Activated CD8-positive, alpha-beta memory T cell treated with anti-CD3 and anti-CD28 coated beads for 24 hours (primary cell): ENCODE results near the gene PLCB1.

Source experiments
- DNase-seq: peaks from one replicate; pipeline ENCODE4 v3.0.0-alpha.2; 2020

PLCB1 gene

DNA sequence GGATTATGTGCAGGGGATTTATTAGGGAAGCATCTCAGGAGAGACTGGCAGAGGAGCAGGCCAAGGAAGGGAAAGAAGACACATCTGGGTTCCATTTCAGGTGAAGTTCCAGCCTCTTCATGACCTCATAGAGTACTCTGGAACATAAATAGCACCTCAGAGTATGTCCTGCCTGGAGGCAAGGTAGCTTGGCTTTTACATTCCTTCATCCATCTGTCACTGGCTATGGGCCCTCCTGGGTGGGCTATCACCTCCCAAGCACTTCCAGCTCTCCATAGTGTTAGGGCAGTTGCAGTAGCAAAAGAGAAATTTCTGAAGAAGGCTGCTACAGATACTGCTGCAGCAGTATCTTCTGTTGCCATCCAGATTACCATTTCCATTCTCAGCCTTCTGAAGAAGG is 116.0 kb downstream of the PLCB1 start:
- no peak for DNase-seq

DNA sequence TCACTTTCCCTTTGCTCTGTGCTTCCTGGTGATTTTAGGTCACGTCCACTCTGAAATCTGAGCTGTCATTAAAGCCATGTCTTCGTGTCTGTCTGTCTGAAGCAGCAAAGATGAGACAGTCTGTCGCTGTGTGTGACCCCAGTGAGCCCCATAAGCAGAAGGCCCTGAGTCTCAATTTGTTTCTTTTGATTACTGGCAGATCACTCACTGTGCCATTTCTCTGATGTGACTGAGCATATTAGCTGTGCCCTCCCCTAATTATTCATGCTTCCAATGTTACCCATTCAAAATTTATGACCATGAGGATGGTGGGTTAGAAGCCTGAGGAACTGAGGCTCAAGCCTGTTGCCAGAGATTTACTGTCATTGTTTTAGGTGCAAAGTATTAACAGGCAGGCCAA is 117.6 kb downstream of the PLCB1 start:
- no peak for DNase-seq

DNA sequence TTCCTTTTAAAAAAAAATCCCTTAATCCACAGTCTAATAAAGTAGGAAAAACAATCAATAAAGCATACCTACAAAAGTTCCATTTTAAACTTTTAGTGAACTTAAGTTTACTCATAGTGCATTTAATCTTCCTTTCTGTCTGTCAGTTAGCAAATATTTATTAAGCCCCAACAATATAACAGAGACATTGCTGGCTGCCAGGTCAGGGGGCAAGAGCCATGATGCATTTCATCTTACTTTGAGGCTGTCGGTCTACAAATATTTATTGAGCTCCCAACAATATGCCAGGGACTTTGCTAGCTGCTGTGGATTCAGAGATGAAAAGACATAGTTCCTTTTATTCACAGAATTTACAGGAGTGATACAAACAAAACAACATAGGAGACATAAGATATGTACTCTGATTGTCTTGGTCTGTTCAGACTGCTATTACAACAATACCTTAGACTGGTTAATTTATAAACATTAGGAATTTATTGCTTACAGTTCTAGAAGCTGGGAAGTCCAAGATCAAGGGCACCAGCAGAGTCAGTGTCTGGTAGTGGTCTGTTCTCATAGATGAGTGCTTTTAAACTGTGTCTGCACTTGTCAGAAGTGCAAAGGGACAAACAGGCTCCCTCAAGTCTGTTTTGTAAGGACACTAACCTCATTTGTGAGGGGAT is 118.6 kb downstream of the PLCB1 start:
- DNase-seq: no peak

DNA sequence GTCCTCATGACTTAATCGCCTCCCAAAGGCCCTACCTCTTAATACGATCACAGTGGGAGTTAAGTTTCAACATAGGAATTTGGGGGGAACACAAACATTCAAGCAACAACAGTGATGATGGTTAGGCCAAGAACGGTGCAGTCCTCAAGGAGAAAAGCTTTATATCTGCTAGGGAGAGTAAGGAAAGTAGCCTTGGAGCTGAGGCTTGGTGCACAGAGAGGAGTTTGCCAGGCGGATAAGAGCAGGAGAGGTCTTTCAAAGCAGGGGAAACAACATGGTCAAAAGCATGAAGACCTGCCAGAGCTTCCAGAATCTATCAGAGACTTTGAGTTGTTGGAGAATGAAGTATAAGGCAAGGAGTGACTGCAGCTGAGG is 119.1 kb downstream of the PLCB1 start:
- no peak for DNase-seq

DNA sequence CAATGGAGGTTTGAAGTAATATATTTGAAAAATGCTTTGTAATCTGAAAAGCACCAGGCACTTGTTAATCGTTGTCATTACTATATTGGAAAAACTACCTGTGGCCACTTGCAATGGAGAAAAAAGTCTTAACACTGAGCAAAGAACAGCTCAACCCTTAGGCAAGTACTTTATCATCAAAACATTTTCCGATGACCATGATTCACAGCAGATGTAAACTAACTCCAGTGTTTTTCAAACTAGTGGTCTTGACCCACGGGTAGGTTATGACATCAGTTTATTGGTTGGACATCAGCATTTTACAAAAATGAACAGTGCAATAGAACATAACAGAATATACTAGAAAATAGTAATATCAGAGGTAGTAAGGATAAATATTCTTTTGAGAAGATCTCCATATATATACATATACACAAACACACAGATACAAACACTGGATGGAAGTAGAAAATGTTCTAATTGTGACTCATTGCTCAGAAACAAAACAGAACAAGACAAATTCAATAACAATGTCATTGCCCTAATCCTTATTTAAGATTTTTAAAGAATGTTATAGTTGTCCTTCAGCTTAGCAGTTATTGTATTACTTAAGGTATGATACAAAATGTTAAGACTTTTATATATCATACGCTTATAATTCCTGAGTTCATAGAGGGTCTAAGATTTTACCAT is 123.0 kb downstream of the PLCB1 start:
- no peak for DNase-seq

DNA sequence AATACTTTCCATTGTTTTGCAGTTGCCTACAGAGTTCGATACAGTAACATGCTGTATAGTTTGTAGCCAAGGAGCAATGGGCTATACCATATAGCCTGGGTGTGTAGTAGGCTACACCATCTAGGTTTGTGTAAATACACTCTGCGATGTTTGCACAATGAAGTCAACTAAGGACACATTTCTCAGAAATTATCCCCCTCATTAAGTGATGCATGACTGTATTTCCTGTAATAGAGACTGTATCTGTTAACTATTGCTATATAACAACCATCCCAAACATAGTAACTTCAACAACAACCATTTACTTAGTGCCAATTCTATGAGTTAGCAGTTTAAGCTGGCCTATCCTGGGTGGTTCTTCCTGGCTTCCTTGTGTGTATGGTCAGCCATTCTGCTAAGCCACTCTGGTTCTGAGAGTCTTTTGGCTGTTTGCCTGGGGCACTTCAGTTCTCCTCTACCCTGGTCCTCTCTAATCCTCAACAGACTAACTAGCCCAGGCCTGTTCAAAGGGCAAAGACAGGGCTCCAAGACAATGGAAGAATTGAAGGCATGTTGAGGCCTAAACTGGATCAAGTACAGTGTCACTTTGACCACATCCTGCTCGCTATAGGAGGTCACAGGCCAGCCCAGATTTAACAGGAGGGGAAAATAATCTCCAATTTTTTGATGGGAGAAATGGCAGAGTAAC is 124.0 kb downstream of the PLCB1 start:
- no peak for DNase-seq

DNA sequence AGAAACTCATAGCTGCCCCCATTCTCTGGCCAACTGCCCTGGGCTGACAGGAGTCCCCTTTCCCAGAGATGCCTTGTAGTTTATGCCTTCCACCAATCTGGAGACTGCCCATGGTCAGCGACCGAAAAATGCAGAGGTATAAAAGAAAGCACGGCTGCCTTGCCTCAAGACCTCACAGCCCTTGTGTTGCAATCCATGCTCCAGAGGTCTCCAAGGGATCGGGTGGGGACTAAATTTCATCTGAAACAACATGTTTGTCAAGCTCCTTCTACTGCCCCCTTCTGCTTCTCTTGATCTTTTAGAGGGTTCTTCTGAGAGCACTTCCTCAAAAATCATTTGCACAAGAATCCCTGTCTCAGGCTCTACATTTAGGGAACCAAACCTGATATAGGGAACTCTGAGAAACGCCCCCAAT is 128.8 kb downstream of the PLCB1 start:
- DNase-seq: no peak

DNA sequence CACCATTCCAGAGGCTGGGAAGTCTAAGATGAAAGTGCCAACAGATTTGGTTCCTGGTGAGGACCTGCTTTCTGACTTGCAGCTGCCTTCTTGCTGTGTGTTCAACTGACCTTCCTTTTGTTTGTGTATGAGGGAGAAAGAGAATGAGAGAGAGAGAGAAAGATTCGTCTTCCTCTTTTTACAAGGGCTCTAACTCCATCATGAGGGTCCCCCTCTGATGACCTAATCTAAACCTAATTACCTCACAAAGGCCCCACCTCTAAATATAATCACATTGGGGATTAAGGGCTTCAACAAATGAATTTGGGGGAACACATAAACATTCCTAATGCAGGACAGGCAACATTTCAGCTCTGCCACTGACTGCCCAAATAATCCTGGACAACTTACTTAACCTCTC is 130.7 kb downstream of the PLCB1 start:
- DNase-seq: no peak

DNA sequence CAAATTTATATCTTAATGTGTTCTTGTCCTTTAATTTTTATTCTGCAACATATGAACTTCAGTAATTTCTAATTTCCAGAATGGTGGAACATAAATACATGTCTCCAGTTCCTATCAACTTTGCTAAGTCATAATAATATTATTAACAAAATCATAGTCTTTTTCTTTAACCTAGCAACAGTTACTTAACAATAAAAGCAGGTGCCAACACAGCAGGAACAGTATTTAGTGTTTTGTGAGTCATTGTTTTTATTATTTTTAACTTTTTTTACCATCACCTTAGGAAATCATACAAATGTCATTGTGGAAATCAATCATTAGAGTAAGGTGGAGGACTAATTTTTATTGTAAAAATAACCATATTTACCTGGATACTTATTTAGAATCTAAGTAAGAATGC is 133.5 kb downstream of the PLCB1 start:
- no peak for DNase-seq

DNA sequence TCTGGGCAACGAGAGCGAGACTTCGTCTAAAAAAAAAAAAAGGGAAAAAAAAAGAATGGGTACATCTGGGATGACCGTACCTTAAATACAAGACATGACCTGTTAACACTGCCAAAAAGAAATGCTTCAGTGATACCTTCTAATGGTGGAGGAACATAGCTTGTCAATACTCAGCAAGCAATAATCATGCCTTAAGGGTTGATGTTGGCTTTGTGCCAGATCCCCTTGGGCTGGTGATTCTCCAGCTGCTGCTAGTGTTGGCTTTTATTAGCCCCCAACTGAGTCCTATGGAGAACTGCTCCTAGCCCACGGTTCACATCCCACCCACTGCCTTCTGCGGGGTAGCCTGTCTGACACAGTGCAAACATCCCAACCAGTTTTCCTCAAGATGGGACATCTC is 134.9 kb downstream of the PLCB1 start:
- no peak for DNase-seq

DNA sequence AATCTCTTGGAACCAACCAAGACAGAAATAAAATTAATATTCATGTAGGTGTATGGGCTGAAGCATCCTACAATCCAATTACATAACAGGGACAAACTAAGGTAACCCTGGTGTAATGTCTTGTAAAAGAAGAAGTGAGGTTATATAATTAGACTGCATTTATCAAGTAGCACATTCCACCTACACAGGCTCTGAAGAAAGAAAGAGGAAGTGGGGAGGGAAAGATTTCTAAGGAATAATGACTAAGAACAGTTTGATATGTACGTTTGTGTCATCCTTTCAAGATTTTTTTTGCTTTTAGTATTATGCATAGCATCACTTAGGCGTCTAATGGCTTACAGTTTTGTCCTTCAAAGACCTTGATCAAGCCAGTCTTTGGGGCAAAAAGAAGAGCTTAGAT is 139.7 kb downstream of the PLCB1 start:
- no peak for DNase-seq

DNA sequence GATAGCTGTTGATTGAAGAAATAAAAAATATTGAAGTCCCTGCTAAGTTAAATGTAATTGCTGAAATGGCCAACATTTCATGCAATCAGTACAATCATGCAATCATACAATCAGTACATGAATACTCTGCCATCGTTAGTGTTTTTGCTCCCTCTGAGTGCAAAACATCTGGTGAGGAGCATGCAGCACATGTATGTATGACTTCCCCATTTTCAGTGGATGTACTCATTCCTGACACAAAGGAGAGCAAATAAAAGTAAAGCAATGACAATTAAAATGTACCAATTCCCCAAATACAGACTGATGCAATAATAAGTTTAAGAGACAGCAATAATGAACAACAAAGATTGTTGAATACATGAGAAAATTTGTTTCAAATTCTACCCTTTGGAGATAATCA is 140.7 kb downstream of the PLCB1 start:
- no peak for DNase-seq

DNA sequence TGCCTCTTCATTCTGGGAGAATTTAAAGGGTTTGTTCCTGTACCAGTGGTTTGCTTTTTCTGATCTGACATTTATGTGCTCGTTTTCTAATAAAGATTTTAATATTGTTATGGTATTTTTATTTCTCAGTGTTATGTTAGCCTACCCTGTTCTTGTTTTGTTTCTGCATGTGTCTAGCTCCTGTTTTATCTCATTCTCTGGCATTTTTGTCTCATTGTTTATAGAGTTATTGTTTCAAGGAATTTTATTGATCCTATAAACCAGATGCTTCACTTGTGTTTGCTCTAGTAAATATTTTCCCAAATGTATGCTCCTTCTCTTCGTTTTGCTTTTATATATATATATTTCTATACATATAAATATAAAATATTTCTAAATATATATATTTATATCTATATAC is 152.8 kb downstream of the PLCB1 start:
- no peak for DNase-seq

DNA sequence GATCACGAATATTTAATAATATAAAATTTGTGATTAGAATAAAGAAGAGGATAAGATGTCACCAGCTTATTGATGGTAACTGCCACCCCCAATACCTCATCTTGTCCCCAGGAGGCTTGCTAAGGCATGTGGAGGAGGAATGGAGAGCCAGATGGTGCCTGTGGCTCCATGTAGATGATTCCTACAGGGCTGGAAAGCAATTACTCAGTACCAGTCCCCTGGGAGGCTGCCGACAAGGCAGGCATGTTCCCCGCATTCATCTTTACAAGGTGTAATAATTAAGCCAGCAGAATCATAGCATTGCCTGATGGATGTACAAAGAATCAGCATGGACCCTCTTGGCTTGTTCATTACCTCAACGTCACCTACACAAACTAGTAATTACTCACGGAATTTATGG is 155.3 kb downstream of the PLCB1 start:
- DNase-seq: no peak

DNA sequence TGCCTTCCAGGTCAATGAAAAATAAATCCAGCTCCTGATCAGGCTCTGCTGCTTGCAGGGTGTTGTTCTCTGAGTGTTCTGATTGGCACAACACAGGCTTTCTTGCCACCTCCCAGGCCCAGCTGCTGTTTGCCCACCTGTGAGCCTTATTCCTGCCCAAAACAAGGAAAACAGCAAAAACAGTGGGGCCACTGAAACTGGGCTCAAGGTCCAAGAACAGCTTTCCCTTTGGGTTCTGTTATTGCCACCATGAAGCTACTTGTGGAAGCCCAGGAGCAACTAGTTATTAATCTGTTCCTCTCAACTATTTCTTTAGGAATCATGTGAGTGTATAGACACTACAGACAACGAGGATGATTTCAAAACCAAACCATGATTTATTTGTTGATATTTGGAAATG is 159.1 kb downstream of the PLCB1 start:
- DNase-seq: no peak

DNA sequence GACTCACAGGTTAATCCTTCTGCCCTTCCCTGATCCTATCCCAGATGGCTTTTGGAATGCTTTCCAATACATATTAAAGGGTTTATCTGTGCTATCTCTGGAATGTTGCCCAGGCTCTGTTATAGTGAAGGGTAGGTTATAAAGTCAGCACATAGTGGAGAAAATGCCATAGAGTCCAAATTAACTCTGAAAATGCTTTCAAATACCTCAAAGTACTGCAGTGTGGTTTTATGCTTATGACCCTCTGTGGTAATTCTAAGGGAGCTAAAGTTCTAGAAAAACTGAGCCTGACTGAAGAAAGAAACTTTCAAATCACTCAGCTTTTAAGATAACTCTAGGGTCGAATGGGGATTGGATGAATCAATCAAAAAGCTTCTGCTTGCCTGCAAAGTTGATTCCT is 159.8 kb downstream of the PLCB1 start:
- DNase-seq: no peak

DNA sequence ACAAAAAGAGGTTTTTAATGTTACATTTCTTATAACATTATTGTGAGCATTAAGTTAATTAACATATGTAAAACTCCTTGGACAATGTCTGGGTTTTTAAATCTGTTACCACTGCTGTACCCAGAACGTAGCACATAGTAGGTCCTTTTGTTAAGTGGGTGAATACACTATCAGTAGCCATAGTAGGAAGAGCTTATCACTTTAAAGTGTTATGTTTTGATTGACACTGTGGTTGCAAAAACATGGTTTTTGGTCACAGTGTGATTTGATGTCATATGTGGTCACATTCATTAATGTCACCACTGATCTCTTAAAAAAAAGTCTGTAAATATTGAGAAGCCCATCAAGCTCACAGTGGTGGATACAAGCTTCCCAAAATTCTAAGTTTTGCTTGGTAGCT is 160.7 kb downstream of the PLCB1 start:
- no peak for DNase-seq

DNA sequence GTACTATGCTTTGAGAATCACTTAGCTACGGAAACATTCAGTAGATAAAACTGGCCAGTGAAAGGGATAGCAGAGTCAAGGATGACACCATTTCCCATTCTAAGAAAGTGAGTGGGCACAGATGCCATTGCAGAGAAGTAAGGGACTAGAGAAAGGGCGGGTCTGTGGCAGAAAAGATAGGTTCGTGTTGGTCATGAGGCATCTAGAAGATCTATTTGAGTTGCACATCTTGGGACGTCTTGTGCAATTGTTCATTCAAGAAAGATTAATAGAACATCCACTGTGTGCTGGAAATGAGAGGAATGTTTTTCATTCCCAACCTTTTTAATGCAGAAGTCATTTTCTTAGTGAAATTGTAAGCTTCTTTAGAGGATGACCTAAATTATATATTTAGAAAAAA is 161.7 kb downstream of the PLCB1 start:
- no peak for DNase-seq

DNA sequence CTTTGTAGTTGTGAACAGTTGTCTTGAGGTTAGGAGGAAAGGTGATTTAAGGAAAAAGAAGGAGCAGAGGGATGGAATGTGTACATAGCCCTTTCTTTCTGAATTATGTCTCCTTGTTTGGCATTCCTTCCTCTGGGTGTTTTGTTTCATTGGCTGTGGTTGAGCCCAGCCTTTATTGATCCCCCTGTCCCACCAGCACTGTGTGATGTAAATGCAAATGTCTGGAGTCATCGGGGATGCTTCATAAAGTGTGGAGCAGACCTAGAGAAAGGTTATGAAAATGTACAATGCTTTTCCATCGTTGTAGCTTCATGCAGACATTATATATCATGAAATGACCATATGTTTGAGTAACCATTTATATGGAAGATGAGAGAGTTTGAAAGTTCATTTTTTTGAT is 164.5 kb downstream of the PLCB1 start:
- no peak for DNase-seq

DNA sequence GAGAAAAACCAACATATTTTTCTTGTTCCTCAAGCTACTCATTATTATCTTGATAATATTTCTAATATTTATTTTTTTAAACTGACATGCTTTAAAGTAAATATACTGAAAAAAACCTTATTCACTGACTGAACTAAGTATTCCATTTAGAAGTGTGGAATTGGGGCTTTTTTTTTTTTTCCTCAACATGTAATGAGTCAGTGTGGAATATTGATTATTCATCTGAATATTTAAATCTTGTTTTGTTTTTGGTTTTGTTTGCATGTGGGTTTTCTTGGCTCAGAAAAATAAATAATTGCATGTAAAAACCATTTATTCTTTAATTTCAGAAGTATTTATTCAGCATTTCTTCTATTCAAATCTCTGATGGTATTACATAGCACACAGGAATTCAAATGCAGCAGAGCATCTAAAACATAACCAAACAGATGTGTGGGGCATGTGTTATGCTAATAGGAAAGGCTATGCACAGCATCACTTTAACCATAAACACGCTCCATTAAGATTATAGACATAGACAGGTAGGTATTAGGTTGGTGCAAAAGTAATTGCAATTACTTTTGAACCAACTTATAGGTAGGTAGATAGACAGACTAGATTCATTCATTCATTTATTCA is 166.5 kb downstream of the PLCB1 start:
- DNase-seq: no peak

DNA sequence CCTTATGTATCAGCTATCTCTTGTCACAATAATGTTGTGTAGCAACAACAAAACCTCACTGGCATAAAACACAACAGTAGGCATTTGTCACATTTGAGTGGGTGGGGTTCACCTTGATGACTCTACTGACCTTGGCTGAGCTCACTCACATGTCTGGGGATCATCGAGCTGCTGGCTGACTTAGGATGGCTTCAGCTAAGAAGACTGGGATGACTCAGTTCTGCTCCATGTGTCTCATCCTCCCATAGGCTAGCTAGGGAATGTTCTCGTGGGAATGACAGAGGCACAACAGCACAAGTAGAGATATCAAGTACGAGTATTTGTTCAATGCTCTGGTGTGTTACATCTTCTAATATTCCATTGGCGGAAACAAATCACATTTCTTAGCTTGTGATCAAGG is 167.9 kb downstream of the PLCB1 start:
- DNase-seq: no peak

DNA sequence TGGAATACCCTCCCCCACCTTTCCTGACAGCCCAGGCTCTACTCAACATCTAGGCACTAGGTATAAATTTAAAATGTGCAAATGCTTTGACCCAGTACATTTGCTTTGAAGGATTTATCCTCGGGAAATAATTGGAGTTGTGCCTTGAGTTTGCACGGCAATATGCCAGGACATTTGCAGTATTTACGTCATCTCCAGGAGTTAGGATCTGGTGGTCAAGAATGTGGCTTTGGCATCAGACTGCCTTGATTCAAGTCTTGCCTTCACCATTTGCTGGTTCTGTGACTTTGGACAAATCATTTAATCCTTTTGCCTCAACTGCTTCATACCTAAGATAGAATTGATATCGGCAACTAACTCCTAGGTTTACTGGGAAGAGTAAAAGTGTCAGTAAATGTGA is 169.6 kb downstream of the PLCB1 start:
- DNase-seq: no peak

DNA sequence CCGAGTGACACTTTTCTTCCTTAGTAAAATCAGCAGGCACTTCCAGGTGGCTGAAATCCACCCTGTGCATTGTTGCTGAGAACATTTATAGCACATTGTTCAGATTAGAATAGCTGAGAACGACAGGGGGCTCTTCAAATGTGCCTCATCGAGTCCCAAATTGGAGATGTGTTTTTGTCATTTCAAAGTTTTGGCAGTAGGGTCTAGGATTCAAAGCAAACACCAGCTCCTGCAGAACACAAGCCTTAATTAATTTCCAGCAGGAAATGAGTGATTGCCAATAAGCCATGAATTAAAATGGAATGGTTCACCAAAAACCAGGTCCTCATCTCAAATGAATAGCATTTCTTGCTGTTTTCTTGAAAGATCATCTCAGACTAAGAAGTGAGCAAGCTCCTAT is 171.6 kb downstream of the PLCB1 start:
- DNase-seq: no peak

DNA sequence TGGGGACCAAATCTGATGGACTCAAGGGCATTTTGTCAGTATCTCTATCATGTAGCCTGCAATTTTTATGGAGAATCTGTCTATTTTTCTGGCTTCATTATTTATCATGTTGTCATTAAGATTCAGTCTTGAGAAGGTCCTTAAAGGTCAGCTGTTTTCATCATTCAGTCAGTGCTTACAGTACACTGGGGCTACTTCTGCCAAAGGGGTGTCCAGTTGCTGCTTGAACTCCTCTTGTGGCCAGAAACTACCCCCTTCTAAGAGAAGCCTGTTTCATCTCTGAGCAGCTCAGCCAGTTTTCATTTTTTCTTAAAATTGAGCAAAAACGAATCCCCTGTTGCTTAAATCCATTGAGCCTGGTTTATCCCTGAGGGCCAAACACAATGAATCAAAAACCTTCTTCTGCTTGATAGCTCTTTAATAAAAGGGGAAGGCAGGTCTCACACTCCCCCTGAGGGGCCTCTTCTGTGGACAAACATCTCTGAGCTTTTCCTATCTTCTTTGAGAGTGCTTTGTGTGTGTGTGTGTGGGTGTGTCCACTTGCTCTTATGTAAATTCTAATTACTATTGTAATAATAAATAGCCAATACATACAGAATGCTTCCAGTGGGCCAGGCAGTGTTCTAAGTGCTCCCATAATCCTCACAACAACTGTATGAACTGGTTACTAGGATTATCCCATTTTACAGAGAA is 172.2 kb downstream of the PLCB1 start:
- DNase-seq: no peak
